ENCODE data around the gene ZFYVE28.

Gene ZFYVE28

GRCh38 chr4:2301225-2301642 lies 117.2 kb downstream of the ZFYVE28 start:
- no peak for DNase-seq

GRCh38 chr4:2300431-2301224 lies 117.8 kb downstream of the ZFYVE28 start:
- no peak for DNase-seq

- no peak for DNase-seq
Measured at GRCh38 chr4:2299794-2300193, 118.7 kb downstream of the ZFYVE28 start.

GRCh38 chr4:2298532-2298991 lies 119.9 kb downstream of the ZFYVE28 start:
- no peak for DNase-seq

GRCh38 chr4:2297606-2298531 lies 120.6 kb downstream of the ZFYVE28 start:
- DNase-seq = no peak

GRCh38 chr4:2296631-2297601 lies 121.5 kb downstream of the ZFYVE28 start:
- DNase-seq = no peak

GRCh38 chr4:2295900-2296442 lies 122.5 kb downstream of the ZFYVE28 start:
- no peak for DNase-seq

GRCh38 chr4:2295500-2295899 lies 122.9 kb downstream of the ZFYVE28 start:
- DNase-seq = no peak

- DNase-seq = no peak
Measured at GRCh38 chr4:2292646-2293108, 125.8 kb downstream of the ZFYVE28 start.

GRCh38 chr4:2291705-2292645 lies 126.5 kb downstream of the ZFYVE28 start:
- no peak for DNase-seq

- no peak for DNase-seq
Measured at GRCh38 chr4:2290974-2291704, 127.3 kb downstream of the ZFYVE28 start.

- no peak for DNase-seq
Measured at GRCh38 chr4:2290488-2290887, 128.0 kb downstream of the ZFYVE28 start.

GRCh38 chr4:2289955-2290333 lies 128.5 kb downstream of the ZFYVE28 start:
- DNase-seq = no peak

GRCh38 chr4:2289311-2289954 lies 129.0 kb downstream of the ZFYVE28 start:
- no peak for DNase-seq

GRCh38 chr4:2288051-2288541 lies 130.3 kb downstream of the ZFYVE28 start:
- no peak for DNase-seq

GRCh38 chr4:2287594-2287915 lies 130.9 kb downstream of the ZFYVE28 start:
- no peak for DNase-seq

GRCh38 chr4:2286904-2287593 lies 131.4 kb downstream of the ZFYVE28 start:
- no peak for DNase-seq

GRCh38 chr4:2285613-2286381 lies 132.6 kb downstream of the ZFYVE28 start:
- no peak for DNase-seq

All from DMS79 (cell line).